K562 (cell line): ENCODE data around the gene METRN. TPM values are rescaled to one million over a fixed set of nuclear protein-coding genes. Genes with fewer than 3 reads are reported as not detected.

Experiments
- ARID3A ChIP-seq: IDR thresholded peaks from 2 replicates; pipeline ENCODE4 v1.6.1; 2012; ENCODE audit warnings: low read depth, low read length, improper control_type of control experiment, borderline replicate concordance
- ASH1L ChIP-seq: fragments of 450-650 bp; IDR thresholded peaks from 2 replicates; pipeline ENCODE4 v1.6.1; 2018; ENCODE audit warnings: borderline replicate concordance, mild to moderate bottlenecking, low read depth; ENCODE audit not compliant: partially characterized antibody
- DACH1 ChIP-seq: fragments of 450-650 bp; IDR thresholded peaks from 2 replicates; pipeline ENCODE4 v1.6.1; 2018; ENCODE audit not compliant: partially characterized antibody
- ESRRB ChIP-seq: fragments of 250-450 bp; sonication (Bioruptor Pico); IDR thresholded peaks from 2 replicates; pipeline ENCODE4 v1.5.0; 2020; ENCODE audit warnings: mild to moderate bottlenecking, moderate library complexity, borderline replicate concordance
- FOXA1 ChIP-seq: fragments of 450-650 bp; IDR thresholded peaks from 2 replicates; pipeline ENCODE4 v1.6.1; 2016; ENCODE audit warnings: mild to moderate bottlenecking, borderline replicate concordance
- FOXO4 ChIP-seq: fragments of 450-650 bp; formaldehyde crosslinking; IDR thresholded peaks from 2 replicates; pipeline ENCODE4 v1.4.0; 2020; ENCODE audit warnings: mild to moderate bottlenecking, moderate library complexity
- GABPB1 ChIP-seq: sonication (generic); formaldehyde crosslinking; IDR thresholded peaks from 2 replicates; pipeline ENCODE4 v1.8.0; 2022; ENCODE audit warnings: mild to moderate bottlenecking, missing genetic modification reagents
- NCOA4 ChIP-seq: fragments of 450-650 bp; IDR thresholded peaks from 2 replicates; pipeline ENCODE4 v1.6.1; 2018; ENCODE audit warnings: mild to moderate bottlenecking; ENCODE audit not compliant: partially characterized antibody
- NFIC ChIP-seq: fragments of 450-650 bp; IDR thresholded peaks from 2 replicates; pipeline ENCODE4 v1.6.1; 2017; ENCODE audit warnings: mild to moderate bottlenecking, inconsistent platforms
- PATZ1 ChIP-seq: fragments of 250-450 bp; sonication (Bioruptor Pico); IDR thresholded peaks from 2 replicates; pipeline ENCODE4 v1.5.0; 2020; ENCODE audit warnings: mild to moderate bottlenecking, borderline replicate concordance
- PHF21A ChIP-seq: fragments of 450-650 bp; IDR thresholded peaks from 2 replicates; pipeline ENCODE4 v1.6.1; 2017; ENCODE audit warnings: low read depth, borderline replicate concordance
- RBM25 ChIP-seq: fragments of 200-400 bp; formaldehyde crosslinking; IDR thresholded peaks from 2 replicates; pipeline ENCODE4 v1.6.1; 2018; ENCODE audit warnings: low read length, low read depth, moderate library complexity; ENCODE audit not compliant: severe bottlenecking
- RFX5 ChIP-seq: IDR thresholded peaks from 2 replicates; pipeline ENCODE4 v1.6.1; 2011; ENCODE audit warnings: low read depth, mild to moderate bottlenecking, improper control_type of control experiment, low read length
- SMARCE1 ChIP-seq: fragments of 450-650 bp; IDR thresholded peaks from 2 replicates; pipeline ENCODE4 v1.7.1; 2016; ENCODE audit warnings: mild to moderate bottlenecking
- SNIP1 ChIP-seq: fragments of 450-650 bp; IDR thresholded peaks from 2 replicates; pipeline ENCODE4 v1.7.1; 2017; ENCODE audit warnings: low read depth, mild to moderate bottlenecking
- SPI1 ChIP-seq: IDR thresholded peaks from 2 replicates; pipeline ENCODE4 v1.6.1; 2011; ENCODE audit warnings: low read depth, low read length, control low read depth, borderline replicate concordance
- TCFL5 ChIP-seq: fragments of 250-450 bp; sonication (Bioruptor Pico); conservative IDR thresholded peaks from 2 replicates; pipeline ENCODE4 v1.6.1; 2021; ENCODE audit warnings: mild to moderate bottlenecking, moderate library complexity, matching md5 sums
- TRIM24 ChIP-seq, 2 experiments: fragments of 450-650 bp; IDR thresholded peaks; 2 replicates each; pipeline ENCODE4 v1.6.1; 2016
- ZNF143 ChIP-seq: sonication (generic); formaldehyde crosslinking; IDR thresholded peaks from 2 replicates; pipeline ENCODE4 v1.9.0; 2022; ENCODE audit warnings: mild to moderate bottlenecking, missing genetic modification reagents
- ZNF311 ChIP-seq: fragments of 250-450 bp; sonication (Bioruptor Pico); IDR thresholded peaks from 2 replicates; pipeline ENCODE4 v1.4.0; 2020; ENCODE audit warnings: mild to moderate bottlenecking, moderate library complexity
- ZNF316 ChIP-seq: fragments of 450-650 bp; IDR thresholded peaks from 2 replicates; pipeline ENCODE4 v1.6.1; 2016
- ZNF449 ChIP-seq: fragments of 250-450 bp; sonication (Bioruptor Pico); IDR thresholded peaks from 2 replicates; pipeline ENCODE4 v1.8.0; 2022; ENCODE audit warnings: moderate library complexity, mild to moderate bottlenecking, inconsistent platforms
- ZZZ3 ChIP-seq: fragments of 450-650 bp; IDR thresholded peaks from 2 replicates; pipeline ENCODE4 v1.6.1; 2016; ENCODE audit warnings: antibody characterized with exemption, mild to moderate bottlenecking, moderate library complexity
- polyA plus RNA-seq, 8 experiments: library from polyadenylated mRNA; depleted of rRNA in 4 of 8; stranded (reverse) in 5 of 8; unstranded in 3 of 8; fragments of >200 nt; fragmentation: Nextera tagmentation in 2 of 8; fragmentation: Illumina TruSeq in 1 of 8; extraction: Ambion mirVana in 2 of 8; extraction: Trizol in 1 of 8; gene quantifications; 2 replicates each; pipeline versions ENCODE4 v1.2.1 to v1.2.3, GENCODE V29; 2011 to 2014; ENCODE audit warnings: inconsistent platforms in 1 of 8, missing spikeins in 1 of 8
- total RNA-seq, 7 experiments: library from RNA; depleted of rRNA in 6 of 7; stranded (reverse); fragments of >200 nt in 6 of 7; fragmentation: Illumina TruSeq in 2 of 7; extraction: Trizol in 2 of 7; gene quantifications; 2 replicates each; pipeline versions ENCODE4 v1.2.1 to v1.2.3, GENCODE V29; 2011 to 2021; ENCODE audit warnings: low replicate concordance in 1 of 7

Gene METRN
- total and polyA plus RNA-seq, 9 of the 15 experiments (the other 6 are each of a cell fraction or from before 2014, with no cell fraction given) = 0.20 to 89.8 (median 15.4) TPM

- TF ChIP-seq NFIC (0 out of 2 replicates have a peak, but pooled peaks have one; percentile 3), ESRRB (CRISPR knock-in tag) (no peak), FOXO4 (CRISPR knock-in tag) (no peak), SPI1 (peak; percentile 47; the same call in 1 of the 2 replicates), GABPB1 (CRISPR knock-in tag) (peak; percentile 77; the same call in 1 of the 2 replicates), DACH1 (peak; percentile 78), PATZ1 (CRISPR knock-in tag) (no peak), RBM25 (no peak), SNIP1 (no peak), TCFL5 (CRISPR knock-in tag) (no peak), ZNF311 (CRISPR knock-in tag) (no peak), PHF21A (no peak), SMARCE1 (no peak), TRIM24 (IDR thresholded peaks at IDR 0.05) (no peak), ARID3A (no peak), ZNF143 (CRISPR knock-in tag) (peak; percentile 56), ZNF449 (CRISPR knock-in tag) (no peak), FOXA1 (no peak), ZNF316 (0 out of 2 replicates have a peak, but pooled peaks have one; percentile 5), ZZZ3 (no peak), RFX5 (no peak), ASH1L (no peak), NCOA4 (no peak)
Measured at GRCh38 chr16:740764-741505, 26.0 kb downstream of the METRN start, which contains the start of gene CIAO3 (continued).
